A375 (cell line): ENCODE data around the gene NUP62. TPM values are rescaled to one million over a fixed set of nuclear protein-coding genes. Genes with fewer than 3 reads are reported as not detected.

Experiments
- total RNA-seq: library from RNA; depleted of rRNA; stranded (reverse); fragments of >200 nt; shearing (Covaris generic); gene quantifications from 2 replicates; pipeline ENCODE4 v1.2.3, GENCODE V29; 2014; rRNA removed

The NUP62 gene, protein sequence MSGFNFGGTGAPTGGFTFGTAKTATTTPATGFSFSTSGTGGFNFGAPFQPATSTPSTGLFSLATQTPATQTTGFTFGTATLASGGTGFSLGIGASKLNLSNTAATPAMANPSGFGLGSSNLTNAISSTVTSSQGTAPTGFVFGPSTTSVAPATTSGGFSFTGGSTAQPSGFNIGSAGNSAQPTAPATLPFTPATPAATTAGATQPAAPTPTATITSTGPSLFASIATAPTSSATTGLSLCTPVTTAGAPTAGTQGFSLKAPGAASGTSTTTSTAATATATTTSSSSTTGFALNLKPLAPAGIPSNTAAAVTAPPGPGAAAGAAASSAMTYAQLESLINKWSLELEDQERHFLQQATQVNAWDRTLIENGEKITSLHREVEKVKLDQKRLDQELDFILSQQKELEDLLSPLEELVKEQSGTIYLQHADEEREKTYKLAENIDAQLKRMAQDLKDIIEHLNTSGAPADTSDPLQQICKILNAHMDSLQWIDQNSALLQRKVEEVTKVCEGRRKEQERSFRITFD
- 53.5 and 57.3 TPM in 2 replicates for total RNA-seq

DNA sequence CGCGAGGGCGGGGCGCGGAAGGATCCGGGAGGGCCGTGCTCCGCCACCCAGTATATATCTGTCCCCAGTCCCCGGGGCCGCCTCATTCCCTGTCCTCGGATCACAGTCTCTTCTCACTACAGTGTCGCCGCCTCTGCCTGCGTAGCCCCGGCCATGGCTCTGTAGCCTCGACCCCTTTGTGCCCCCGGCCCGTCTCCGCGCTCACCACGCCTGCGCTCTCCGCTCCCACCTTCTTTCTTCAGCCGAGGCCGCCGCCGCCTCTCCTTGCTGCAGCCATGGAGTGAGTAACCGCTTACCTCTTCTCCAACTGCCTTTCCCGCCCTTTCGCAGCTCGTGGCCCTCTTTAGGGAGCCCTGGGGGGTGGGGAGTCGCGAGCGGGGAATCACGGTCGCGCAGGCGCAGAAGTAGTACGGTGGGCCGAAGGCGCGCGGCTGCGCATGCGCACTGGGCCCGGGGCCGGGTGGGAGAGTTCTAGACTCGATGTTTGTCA is at the start of gene NUP62, which contains the start of gene ATF5:
TSS of gene NUP62 (minus strand) at position 384 of the 490 bp plus-strand sequence. CDS start 19,697 bp downstream, outside the sequence.
TSS of gene ATF5 (plus strand) at position 85 of the 490 bp plus-strand sequence. CDS start 1,646 bp downstream, outside the sequence.

DNA sequence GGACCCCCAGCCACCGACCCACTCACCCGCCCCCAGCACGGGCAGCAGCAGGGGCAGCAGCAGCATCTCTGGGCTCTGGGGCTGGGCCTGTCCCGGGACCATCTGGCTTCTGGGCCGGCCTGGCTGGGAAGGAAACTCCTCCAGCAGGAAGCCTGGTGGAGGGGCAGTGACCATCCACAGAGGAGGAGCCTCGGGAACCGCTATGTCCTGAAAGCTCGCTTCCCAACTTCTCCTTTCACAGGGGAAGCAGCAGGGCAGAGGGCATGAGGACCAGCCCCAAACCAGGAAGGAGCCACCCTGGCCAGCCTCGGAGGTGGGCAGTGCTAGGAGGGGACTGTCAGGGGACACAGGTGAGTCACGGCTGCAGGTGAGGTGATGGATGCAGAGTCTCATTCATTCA is 31.7 kb upstream of the NUP62 start, which contains the start of gene SIGLEC11:
TSS of gene SIGLEC11 (minus strand) at position 193 of the 400 bp plus-strand sequence. CDS start at position 102, 91 bp downstream.

DNA sequence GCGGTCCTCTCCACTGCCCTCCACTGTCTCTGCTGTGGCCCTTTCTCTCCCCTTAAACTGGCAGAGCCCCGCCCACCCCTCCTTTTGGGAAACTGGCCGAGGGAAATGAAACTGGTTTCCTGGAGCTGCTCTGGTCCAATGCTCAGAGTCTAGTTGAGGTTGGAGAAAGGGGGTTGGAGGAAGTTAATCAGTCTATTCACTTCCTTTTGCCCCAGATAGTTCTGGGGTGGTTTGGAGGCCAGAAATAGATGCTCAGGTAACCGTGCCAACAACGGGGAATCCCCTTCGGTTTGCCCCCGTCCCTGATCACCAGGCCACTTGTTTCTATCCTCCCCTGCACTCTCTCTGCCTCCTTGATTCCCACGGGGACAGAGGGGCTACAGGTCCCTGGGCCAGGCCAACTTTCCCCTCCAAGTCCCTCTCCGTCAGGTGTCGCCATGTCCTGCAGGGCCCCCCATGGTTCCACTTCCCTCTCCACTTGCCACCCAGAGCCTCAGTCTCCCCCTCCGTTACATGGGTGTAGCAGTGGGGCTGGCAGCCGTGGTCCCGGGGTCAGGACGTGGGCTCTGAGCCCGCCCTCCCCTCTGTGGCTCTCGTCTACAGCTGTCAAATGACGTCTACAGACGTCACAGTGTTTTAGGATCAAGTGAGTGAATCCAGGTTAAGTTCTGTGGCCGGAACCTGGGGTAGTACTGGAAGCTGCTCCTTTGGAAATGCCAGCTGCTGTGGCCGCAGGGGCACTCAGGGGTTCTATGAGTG is 32.3 kb downstream of the NUP62 start, which contains the start of gene IL4I1:
TSS of gene IL4I1 (minus strand) at position 25 of the 759 bp plus-strand sequence. CDS start 727 bp downstream, outside the sequence.

DNA sequence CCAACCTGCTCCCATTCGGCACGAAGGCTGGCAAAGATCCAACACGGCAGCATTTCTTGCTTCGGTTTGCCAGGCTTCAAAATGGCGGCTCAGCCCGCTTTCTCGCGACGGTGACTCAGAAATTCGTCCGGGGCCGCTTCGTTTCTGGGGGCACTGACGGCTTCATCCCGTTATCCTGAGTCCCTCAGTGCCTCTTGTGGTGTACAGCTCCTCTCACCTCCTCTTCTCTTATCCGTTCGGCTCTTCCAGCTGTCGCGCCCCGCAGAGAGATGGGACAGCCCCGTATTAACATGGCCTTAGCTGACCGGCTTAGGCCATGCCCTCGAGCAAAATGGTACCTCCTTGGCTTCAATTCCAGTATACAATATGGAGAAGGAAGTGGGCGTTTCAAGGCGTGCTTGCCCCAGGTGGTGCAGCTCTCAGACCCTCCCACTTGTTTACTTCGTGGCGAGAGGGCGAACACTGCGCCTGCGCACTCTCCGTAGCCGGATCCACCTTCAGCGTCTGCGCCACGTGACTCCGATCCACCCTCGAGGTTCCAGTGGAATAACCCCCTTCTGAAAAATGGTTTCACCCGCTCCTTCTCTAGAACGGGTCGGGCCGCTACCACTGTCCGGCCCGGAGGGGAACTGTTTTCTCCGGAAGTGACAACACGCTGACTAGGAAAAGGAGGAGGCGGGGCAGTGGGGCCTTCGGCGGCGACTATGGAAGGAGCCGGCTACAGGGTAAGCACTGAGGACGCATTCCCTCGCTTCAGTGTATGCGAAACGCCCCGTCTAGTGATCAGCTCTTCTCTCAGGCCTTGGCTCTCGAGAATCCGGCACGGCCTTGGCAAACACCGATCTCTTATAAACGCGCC is 52.1 kb downstream of the NUP62 start, which contains the start of the genes AKT1S1 and TBC1D17:
TSS of gene AKT1S1 (minus strand) at position 336 of the 859 bp plus-strand sequence. CDS start 4,060 bp downstream, outside the sequence.
TSS of gene TBC1D17 (plus strand) at position 683 of the 859 bp plus-strand sequence. CDS start at position 705, 22 bp downstream.

DNA sequence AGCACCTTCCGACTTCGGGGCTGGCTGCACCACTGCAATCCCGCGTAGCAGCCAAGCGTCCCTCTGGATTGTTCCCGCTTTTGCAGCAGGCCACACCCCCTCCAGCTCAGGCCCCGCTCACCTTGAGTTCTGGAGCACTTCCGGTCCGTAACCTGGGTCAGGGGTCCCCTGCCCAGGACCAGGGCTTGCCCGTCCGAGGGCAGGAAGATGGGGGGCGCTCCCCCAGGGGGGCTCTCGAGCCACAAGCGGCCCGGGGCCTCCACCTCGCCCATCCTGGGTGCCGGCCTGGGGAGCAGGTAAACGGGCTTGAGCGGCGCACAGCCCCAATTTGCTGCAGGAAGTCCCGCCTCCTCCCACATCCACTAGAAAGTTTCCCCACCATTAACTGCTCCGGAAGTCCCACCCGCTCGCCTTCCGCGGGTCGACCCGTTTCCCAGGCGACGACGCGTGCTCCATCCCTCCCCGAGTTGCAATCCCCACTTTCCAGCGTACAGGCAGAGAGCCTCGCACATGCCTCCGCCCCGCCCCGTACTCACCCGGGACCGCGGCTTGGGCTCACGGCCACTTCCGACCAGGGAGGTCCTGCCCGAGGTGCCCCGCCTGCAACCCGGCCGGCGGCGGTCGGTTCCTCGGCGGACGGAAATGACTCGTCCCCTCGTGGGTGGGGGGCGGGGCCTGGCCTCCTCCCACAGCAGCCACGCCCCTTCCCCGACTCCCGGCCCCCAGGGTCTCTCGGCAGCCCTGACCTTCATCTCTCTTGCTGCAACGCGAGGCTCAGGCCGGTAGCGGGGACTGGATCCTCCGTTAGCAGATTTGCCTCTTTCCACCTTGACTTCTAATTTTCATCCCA is 62.1 kb downstream of the NUP62 start, which contains the start of gene PNKP:
TSS of gene PNKP (minus strand) at position 644 of the 850 bp plus-strand sequence. CDS start at position 272, 372 bp downstream.

Other genes with a start within 250 kb of the NUP62 start
- gene ADM5, start 239.9 kb downstream of the NUP62 start, total RNA-seq, result 10.4 and 11.6 TPM in 2 replicates
- 3.8 and 9.1 TPM in 2 replicates for gene CPT1C, start 238.4 kb downstream of the NUP62 start, total RNA-seq
- not detected in 2 replicates for gene TSKS, start 166.2 kb downstream of the NUP62 start, total RNA-seq
- 58.6 and 69.9 TPM in 2 replicates for gene AP2A1, start 162.5 kb downstream of the NUP62 start, total RNA-seq
- 96.3 and 103 TPM in 2 replicates for gene FUZ, start 116.2 kb downstream of the NUP62 start, total RNA-seq
- 24.0 and 24.3 TPM in 2 replicates for gene MED25, start 111.2 kb downstream of the NUP62 start, total RNA-seq
- gene PTOV1, start 78.3 kb downstream of the NUP62 start, total RNA-seq, result 64.6 and 69.0 TPM in 2 replicates
- gene PNKP, start 61.9 kb downstream of the NUP62 start, total RNA-seq, result 110 and 116 TPM in 2 replicates
- 29.5 and 35.5 TPM in 2 replicates for gene AKT1S1, start 52.1 kb downstream of the NUP62 start, total RNA-seq
- gene TBC1D17, start 51.8 kb downstream of the NUP62 start, total RNA-seq, result 6.7 and 7.5 TPM in 2 replicates
- gene IL4I1, start 32.6 kb downstream of the NUP62 start, total RNA-seq, result 0.19 TPM in 1 of 2 replicates, not detected in the other
- gene ATF5, start 299 bp downstream of the NUP62 start, total RNA-seq, result 18.3 and 19.9 TPM in 2 replicates
- not detected in 2 replicates for gene SIGLEC11, start 31.7 kb upstream of the NUP62 start, total RNA-seq
- 12.9 and 16.6 TPM in 2 replicates for gene VRK3, start 95.9 kb upstream of the NUP62 start, total RNA-seq
- gene ZNF473, start 96.5 kb upstream of the NUP62 start, total RNA-seq, result 10.6 and 17.8 TPM in 2 replicates
- gene IZUMO2, start 233.8 kb upstream of the NUP62 start, total RNA-seq, result not detected in 2 replicates